MM.1S (cell line): ENCODE data around the gene ABCB10.
A peak's percentile ranks its signal among the peaks of the same experiment; 100 is the strongest.

Experiments used
- EZH2 ChIP-seq: fragments of 300-600 bp; sonication (generic); optimal IDR thresholded peaks from 2 replicates; pipeline ENCODE3; 2017; ENCODE audit warnings: low read depth, mild to moderate bottlenecking, antibody characterized with exemption, low read length, mixed read lengths
- TF ChIP-seq, protein P1 (sequence below): fragments of 300-600 bp; sonication (generic); IDR thresholded peaks from 2 replicates; pipeline ENCODE4 v1.5.1; 2016; ENCODE audit warnings: antibody characterized with exemption, low read length, mixed read lengths

GRCh38 chr1:229558460-229559335 lies at the start of gene ABCB10:
- TF ChIP-seq, protein P1, sequence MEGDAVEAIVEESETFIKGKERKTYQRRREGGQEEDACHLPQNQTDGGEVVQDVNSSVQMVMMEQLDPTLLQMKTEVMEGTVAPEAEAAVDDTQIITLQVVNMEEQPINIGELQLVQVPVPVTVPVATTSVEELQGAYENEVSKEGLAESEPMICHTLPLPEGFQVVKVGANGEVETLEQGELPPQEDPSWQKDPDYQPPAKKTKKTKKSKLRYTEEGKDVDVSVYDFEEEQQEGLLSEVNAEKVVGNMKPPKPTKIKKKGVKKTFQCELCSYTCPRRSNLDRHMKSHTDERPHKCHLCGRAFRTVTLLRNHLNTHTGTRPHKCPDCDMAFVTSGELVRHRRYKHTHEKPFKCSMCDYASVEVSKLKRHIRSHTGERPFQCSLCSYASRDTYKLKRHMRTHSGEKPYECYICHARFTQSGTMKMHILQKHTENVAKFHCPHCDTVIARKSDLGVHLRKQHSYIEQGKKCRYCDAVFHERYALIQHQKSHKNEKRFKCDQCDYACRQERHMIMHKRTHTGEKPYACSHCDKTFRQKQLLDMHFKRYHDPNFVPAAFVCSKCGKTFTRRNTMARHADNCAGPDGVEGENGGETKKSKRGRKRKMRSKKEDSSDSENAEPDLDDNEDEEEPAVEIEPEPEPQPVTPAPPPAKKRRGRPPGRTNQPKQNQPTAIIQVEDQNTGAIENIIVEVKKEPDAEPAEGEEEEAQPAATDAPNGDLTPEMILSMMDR: peak; percentile 91
- no peak for TF ChIP-seq EZH2
